ENCODE results near the gene PPP3CB.

- TF ChIP-seq CTCF (conservative IDR thresholded peaks at IDR 0.05; ENCODE audit: low read depth, low read length) (no peak), EZH2 (IDR thresholded peaks at IDR 0.05; ENCODE audit: low read length, unreplicated experiment) (no peak), EZH2phosphoT487 (IDR thresholded peaks at IDR 0.05; ENCODE audit: borderline replicate concordance, low read length) (no peak)
Measured at GRCh38 chr10:73480158-73480557, 15.7 kb downstream of the PPP3CB start.
